Activated naive CD8-positive, alpha-beta T cell treated with anti-CD3 and anti-CD28 coated beads, Interleukin-2, amount 50 U/mL, for 24 hours (primary cell): Measurements from ENCODE around the gene RYR1.
A peak's percentile ranks its signal among the peaks of the same experiment; 100 is the strongest.
"Not testable (repeated sequence)": the region's sequence is repeated elsewhere in the genome, so short reads cannot be mapped to it uniquely, and the experiment has no call there.

Experiments used
- ATAC-seq: fragments of 150-1000 bp; cut with Tn5 transposase; one replicate; pipeline ENCODE4 v1.10.0; 2021
- DNase-seq: peaks from one replicate; pipeline ENCODE4 v3.0.0; 2021
- H3K27ac Mint-ChIP-seq: one replicate; pipeline ENCODE4 v1.8.0; 2021; ENCODE audit warnings: mild to moderate bottlenecking, mixed read lengths
- H3K27me3 Mint-ChIP-seq: one replicate; pipeline ENCODE4 v1.8.0; 2021; ENCODE audit warnings: mixed read lengths
- H3K36me3 Mint-ChIP-seq: one replicate; pipeline ENCODE4 v1.8.0; 2021; ENCODE audit warnings: low read depth, mixed read lengths
- H3K4me1 Mint-ChIP-seq: one replicate; pipeline ENCODE4 v1.8.0; 2021; ENCODE audit warnings: mixed read lengths
- H3K4me3 Mint-ChIP-seq: one replicate; pipeline ENCODE4 v1.8.0; 2021; ENCODE audit warnings: mild to moderate bottlenecking, moderate library complexity, mixed read lengths
- H3K9me3 Mint-ChIP-seq: one replicate; pipeline ENCODE4 v1.8.0; 2021; ENCODE audit warnings: mixed read lengths

The RYR1 gene

DNA sequence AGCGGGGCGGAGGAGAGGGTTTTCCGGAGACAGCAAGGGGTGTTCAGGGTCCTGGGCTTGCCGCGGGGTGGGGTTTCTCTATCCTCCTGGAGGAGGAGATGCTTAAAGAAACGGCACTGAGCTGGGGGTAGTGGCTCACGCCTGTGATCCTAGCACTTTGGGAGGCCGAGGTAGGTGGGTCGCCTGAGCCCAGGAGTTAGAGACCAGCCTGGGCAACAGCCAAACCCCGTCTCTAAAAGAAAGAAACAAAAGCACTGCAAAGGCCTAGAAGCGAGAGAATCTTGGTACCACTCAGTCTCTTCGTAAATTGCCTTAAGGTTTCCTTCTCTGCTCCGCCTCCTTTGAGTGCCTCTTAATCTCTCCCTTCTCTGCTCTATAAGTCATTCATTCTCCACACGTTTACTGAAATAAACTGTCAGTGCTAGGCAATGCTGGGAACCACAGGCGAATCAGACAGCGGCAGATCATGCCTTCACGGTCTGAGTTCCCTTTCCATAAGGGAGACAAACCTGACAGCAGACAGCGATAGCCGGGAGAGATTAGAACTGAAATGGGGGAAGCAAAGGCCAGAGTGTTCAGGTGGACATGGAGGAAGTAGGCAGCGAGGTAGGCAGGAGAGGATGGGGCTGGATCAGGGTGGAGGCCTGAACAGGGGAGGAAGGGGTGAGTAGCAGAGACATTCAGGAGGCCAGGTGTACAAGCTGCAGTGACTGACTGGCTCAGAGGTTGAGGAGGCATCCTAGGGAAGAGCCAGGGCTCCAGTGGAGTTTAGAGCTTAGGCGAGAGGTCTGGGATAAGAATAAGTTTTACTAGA, 186.1 kb downstream of the RYR1 start:
- Mint-ChIP-seq H3K36me3 (peaks cover 39% of the 10 kb centered on the region), H3K4me1 (peaks cover 47% of the 10 kb centered on the region)
- ATAC-seq: peak; percentile 2

GRCh38 chr19:38624822-38625221, 191.3 kb downstream of the RYR1 start:
- H3K4me3 Mint-ChIP-seq: no peak overlapping the region
- ATAC-seq (no peak), DNase-seq (no peak)
- H3K4me1 Mint-ChIP-seq: peaks cover 13% of the 10 kb centered on the region
- H3K27ac Mint-ChIP-seq: no peak overlapping the region
- peaks cover 46% of the 10 kb centered on the region for H3K36me3 Mint-ChIP-seq
- H3K9me3 Mint-ChIP-seq: no peaks in the 10 kb centered on the region
- H3K27me3 Mint-ChIP-seq: no peaks in the 10 kb centered on the region

More for the DNA sequence above, 186.1 kb downstream of the RYR1 start:
- Mint-ChIP-seq H3K27me3 (peaks cover 2% of the 10 kb centered on the region), H3K27ac (peak overlapping the region; percentile 100), H3K4me3 (peak overlapping the region; percentile 100), H3K9me3 (no peaks in the 10 kb centered on the region)
- DNase-seq: no peak

- no peak for DNase-seq
- no peak overlapping the region for H3K4me3 Mint-ChIP-seq
- H3K27ac Mint-ChIP-seq: peak overlapping the region; percentile 29
- peaks cover 6% of the 10 kb centered on the region for H3K4me1 Mint-ChIP-seq
- H3K9me3 Mint-ChIP-seq: no peaks in the 10 kb centered on the region
- ATAC-seq: no peak
- peaks cover 47% of the 10 kb centered on the region for H3K36me3 Mint-ChIP-seq
- H3K27me3 Mint-ChIP-seq: no peaks in the 10 kb centered on the region
These were observed 192.9 kb downstream of the RYR1 start for GRCh38 chr19:38626401-38626800.

DNA sequence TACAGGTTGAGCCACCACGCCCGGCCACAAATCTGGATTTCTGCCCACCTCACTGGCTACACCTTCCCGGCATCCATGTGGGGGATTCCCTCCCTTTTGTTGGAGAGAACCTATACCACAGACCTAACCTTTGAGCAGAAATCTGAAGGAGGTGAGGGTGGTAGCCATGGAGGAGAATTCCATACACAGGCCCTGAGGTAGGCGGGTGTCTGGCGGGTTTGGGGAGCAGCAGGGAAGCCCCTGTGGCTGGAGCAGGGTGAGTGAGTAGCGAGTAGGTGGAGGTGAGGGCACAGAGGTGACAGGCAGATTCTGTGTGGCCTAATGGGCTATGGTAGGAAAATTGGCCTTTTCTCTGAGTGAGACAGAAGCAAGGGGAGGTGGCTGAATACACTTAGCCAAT, 196.1 kb downstream of the RYR1 start:
- H3K4me3 Mint-ChIP-seq: no peak overlapping the region
- H3K27me3 Mint-ChIP-seq: no peaks in the 10 kb centered on the region
- no peak overlapping the region for H3K27ac Mint-ChIP-seq
- peaks cover 8% of the 10 kb centered on the region for H3K4me1 Mint-ChIP-seq
- ATAC-seq (no peak), DNase-seq (no peak)
- peaks cover 42% of the 10 kb centered on the region for H3K36me3 Mint-ChIP-seq
- H3K9me3 Mint-ChIP-seq: no peaks in the 10 kb centered on the region

DNA sequence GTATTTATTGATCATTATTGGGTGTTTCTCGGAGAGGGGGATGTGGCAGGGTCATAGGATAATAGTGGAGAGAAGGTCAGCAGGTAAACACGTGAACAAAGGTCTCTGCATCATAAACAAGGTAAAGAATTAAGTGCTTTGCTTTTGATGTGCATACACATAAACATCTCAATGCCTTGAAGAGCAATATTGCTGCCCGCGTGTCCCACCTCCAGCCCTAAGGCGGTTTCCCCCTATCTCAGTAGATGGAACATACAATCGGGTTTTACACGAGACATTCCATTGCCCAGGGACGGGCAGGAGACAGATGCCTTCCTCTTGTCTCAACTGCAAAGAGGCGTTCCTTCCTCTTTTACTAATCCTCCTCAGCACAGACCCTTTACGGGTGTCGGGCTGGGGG, 197.8 kb downstream of the RYR1 start:
- H3K36me3 Mint-ChIP-seq: peaks cover 45% of the 10 kb centered on the region
- not testable (repeated sequence) for H3K4me3 Mint-ChIP-seq, H3K9me3 Mint-ChIP-seq, H3K27ac Mint-ChIP-seq, DNase-seq, ATAC-seq, H3K27me3 Mint-ChIP-seq
- H3K4me1 Mint-ChIP-seq: peaks cover 25% of the 10 kb centered on the region

- H3K27ac Mint-ChIP-seq, H3K9me3 Mint-ChIP-seq, H3K4me3 Mint-ChIP-seq, H3K27me3 Mint-ChIP-seq, DNase-seq, ATAC-seq: not testable (repeated sequence)
- peaks cover 43% of the 10 kb centered on the region for H3K36me3 Mint-ChIP-seq
- H3K4me1 Mint-ChIP-seq: peaks cover 31% of the 10 kb centered on the region
These were observed 198.5 kb downstream of the RYR1 start for GRCh38 chr19:38631811-38632475.

GRCh38 chr19:38632476-38633213, 199.2 kb downstream of the RYR1 start:
- Mint-ChIP-seq H3K9me3 (no peaks in the 10 kb centered on the region), H3K27ac (no peak overlapping the region), H3K4me1 (peaks cover 38% of the 10 kb centered on the region), H3K36me3 (peaks cover 41% of the 10 kb centered on the region), H3K27me3 (no peaks in the 10 kb centered on the region), H3K4me3 (no peak overlapping the region)
- ATAC-seq (no peak), DNase-seq (no peak)

DNA sequence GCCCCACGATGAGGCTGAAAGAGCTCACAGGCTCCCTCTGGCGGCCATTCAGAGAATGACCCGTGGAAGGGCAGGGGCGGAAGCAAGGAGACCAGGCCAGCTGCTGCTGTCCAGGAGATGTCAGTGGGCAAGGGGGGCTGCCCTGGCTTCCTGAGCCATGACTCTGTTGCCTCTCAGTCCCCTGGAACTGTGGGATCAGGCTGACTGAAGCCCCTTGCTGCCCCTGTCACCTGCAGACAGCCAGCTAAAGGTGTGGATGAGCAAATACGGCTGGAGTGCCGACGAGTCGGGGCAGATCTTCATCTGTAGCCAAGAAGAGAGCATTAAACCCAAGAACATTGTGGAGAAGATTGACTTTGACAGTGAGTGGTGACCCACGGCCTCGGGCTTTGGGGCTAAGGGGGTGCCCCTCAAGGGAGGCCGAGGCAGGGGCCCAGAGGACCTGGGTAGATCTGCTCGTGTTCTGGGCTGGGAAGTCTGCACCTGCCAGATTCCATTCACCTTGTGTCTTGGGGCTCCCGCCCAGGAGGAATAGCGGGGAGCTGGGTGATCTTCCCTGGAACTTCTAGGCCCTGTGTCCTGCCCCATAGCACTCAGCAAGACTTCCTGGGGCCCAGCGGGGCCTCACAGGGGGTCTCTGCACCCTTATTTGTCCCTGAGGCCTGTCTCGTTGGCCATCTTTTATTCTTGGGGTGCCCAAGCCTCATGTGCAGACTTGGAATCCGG, 201.4 kb downstream of the RYR1 start:
- peaks cover 35% of the 10 kb centered on the region for H3K36me3 Mint-ChIP-seq
- no peaks in the 10 kb centered on the region for H3K9me3 Mint-ChIP-seq
- no peak overlapping the region for H3K4me3 Mint-ChIP-seq
- ATAC-seq: no peak
- DNase-seq: peak; percentile 80
- H3K4me1 Mint-ChIP-seq: peaks cover 36% of the 10 kb centered on the region
- H3K27me3 Mint-ChIP-seq: no peaks in the 10 kb centered on the region
- peak overlapping the region; percentile 83 for H3K27ac Mint-ChIP-seq

GRCh38 chr19:38635483-38636399, 202.2 kb downstream of the RYR1 start:
- no peaks in the 10 kb centered on the region for H3K9me3 Mint-ChIP-seq
- no peaks in the 10 kb centered on the region for H3K27me3 Mint-ChIP-seq
- ATAC-seq (no peak), DNase-seq (no peak)
- peaks cover 34% of the 10 kb centered on the region for H3K36me3 Mint-ChIP-seq
- H3K4me3 Mint-ChIP-seq: no peak overlapping the region
- H3K4me1 Mint-ChIP-seq: peaks cover 36% of the 10 kb centered on the region
- H3K27ac Mint-ChIP-seq: peak overlapping the region; percentile 46
